ENCODE data around the gene TSACC.

- TF ChIP-seq GATA2 (IDR thresholded peaks at IDR 0.05; ENCODE audit: low read depth, low read length) (no peak), GATA3 (IDR thresholded peaks at IDR 0.05; ENCODE audit: low read depth, low read length) (no peak)
Observed at GRCh38 chr1:156376146-156376545, 37.8 kb downstream of the TSACC start.
